Measurements from ENCODE around the gene LAMA4.

DNA sequence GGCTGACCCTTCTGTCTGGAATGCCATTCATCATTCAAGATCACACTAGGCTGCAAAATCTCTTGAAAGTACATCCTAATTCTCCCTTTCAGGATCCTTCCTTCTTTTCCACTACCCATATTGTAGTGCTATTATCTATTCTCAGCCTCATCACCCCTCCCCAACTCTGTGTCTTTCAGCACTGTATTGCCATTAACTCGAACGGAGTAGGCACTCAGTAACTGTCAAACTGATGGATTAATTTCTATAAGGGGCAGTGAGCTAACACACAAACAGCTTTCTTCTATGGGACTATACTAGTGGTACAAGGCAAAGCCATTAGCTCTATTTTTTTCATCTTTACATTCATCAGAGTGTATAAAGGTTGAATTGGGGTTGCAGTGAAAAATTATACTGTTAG lies 46.6 kb downstream of the LAMA4 start:
- TF ChIP-seq, protein P1, sequence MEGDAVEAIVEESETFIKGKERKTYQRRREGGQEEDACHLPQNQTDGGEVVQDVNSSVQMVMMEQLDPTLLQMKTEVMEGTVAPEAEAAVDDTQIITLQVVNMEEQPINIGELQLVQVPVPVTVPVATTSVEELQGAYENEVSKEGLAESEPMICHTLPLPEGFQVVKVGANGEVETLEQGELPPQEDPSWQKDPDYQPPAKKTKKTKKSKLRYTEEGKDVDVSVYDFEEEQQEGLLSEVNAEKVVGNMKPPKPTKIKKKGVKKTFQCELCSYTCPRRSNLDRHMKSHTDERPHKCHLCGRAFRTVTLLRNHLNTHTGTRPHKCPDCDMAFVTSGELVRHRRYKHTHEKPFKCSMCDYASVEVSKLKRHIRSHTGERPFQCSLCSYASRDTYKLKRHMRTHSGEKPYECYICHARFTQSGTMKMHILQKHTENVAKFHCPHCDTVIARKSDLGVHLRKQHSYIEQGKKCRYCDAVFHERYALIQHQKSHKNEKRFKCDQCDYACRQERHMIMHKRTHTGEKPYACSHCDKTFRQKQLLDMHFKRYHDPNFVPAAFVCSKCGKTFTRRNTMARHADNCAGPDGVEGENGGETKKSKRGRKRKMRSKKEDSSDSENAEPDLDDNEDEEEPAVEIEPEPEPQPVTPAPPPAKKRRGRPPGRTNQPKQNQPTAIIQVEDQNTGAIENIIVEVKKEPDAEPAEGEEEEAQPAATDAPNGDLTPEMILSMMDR (IDR thresholded peaks at IDR 0.05): no peak
- TF ChIP-seq ZFX (IDR thresholded peaks at IDR 0.05; ENCODE audit: borderline replicate concordance): no peak
